Testis (tissue), 2 donors: Measurements from ENCODE around the gene ACTR8.

ENCODE experiments used
- POLR2A ChIP-seq: fragments of 450-650 bp; IDR thresholded peaks from one replicate; pipeline ENCODE4 v1.6.1; 2017; ENCODE audit warnings: antibody characterized with exemption, mild to moderate bottlenecking, moderate library complexity
- TF ChIP-seq, protein P1 (sequence below), 3 experiments: fragments of 450-650 bp in 2 of 3; fragments of 200-600 bp in 1 of 3; sonication (generic) in 1 of 3; IDR thresholded peaks; one replicate each; pipeline ENCODE4 v1.5.1; 2016 to 2019; ENCODE audit warnings: antibody characterized with exemption in 3 of 3, mild to moderate bottlenecking in 2 of 3, moderate library complexity in 1 of 3

DNA sequence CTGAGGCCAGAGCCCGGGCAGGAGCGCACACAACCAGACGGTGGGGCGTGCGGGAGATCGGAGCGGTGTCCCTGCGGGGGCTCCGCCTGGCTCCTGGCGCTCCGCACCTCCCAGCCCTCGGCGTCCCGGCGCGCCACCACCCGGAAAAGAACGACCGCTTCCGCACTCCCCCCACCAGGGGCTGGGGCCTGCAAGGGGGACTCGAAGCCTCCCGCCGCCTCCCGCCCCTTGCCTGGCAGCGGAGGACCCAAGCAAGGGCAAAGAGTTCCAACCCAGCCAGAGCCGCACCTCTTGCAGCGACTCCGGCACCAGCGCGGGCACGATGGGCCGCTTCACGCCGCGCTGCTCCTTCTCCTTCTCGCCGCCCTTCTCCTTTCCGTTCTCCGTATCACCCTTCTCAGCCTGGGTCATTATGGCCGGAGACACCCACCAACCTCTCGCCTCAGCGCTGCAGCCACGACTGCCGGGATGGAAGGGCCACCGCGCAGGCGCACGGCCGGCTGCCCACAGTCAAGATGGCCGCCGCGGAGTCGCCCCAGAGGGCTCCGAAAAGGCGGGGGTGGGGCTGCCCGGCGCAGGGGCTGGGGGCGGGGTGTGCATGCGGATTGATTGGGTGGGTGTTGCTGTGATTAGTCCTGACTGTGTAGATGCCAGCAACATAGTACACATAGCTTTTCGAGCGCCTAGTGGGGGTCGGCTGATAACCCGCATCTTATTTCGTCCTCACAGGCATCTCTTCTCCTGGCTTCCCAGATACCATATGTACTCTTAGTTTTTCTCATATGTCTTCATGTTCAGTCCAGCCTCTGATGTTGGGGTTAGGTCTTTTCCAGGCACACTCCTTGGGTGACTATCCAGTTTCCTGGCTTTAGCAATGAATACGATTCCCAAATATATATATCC lies at the start of gene ACTR8:
- TF ChIP-seq POLR2A, result no peak
- TF ChIP-seq, protein P1, sequence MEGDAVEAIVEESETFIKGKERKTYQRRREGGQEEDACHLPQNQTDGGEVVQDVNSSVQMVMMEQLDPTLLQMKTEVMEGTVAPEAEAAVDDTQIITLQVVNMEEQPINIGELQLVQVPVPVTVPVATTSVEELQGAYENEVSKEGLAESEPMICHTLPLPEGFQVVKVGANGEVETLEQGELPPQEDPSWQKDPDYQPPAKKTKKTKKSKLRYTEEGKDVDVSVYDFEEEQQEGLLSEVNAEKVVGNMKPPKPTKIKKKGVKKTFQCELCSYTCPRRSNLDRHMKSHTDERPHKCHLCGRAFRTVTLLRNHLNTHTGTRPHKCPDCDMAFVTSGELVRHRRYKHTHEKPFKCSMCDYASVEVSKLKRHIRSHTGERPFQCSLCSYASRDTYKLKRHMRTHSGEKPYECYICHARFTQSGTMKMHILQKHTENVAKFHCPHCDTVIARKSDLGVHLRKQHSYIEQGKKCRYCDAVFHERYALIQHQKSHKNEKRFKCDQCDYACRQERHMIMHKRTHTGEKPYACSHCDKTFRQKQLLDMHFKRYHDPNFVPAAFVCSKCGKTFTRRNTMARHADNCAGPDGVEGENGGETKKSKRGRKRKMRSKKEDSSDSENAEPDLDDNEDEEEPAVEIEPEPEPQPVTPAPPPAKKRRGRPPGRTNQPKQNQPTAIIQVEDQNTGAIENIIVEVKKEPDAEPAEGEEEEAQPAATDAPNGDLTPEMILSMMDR (IDR thresholded peaks at IDR 0.05), result peak in 2 of 3 experiments; percentile 20 to 32
